Colonic mucosa (tissue), 4 donors: ENCODE measurements around the gene PRPSAP1. TPM values are rescaled to one million over a fixed set of nuclear protein-coding genes. Genes with fewer than 3 reads are reported as not detected.
A peak's percentile ranks its signal among the peaks of the same experiment; 100 is the strongest.
"Not testable (repeated sequence)": the region's sequence is repeated elsewhere in the genome, so short reads cannot be mapped to it uniquely, and the experiment has no call there.

Experiments
- DNase-seq: peaks from one replicate; pipeline ENCODE4 v3.0.0-alpha.2; 2020
- H3K27ac ChIP-seq: fragments of 200-600 bp; one replicate; pipeline ENCODE4 v1.8.0; 2021
- H3K27me3 ChIP-seq: fragments of 200-600 bp; one replicate; pipeline ENCODE4 v1.8.0; 2021
- H3K36me3 ChIP-seq: fragments of 200-600 bp; one replicate; pipeline ENCODE4 v1.8.0; 2021
- H3K4me1 ChIP-seq: fragments of 200-600 bp; one replicate; pipeline ENCODE4 v1.8.0; 2021; ENCODE audit warnings: mild to moderate bottlenecking
- H3K4me3 ChIP-seq: fragments of 200-600 bp; one replicate; pipeline ENCODE4 v1.8.0; 2021
- H3K9ac ChIP-seq, 2 donors: one replicate each; pipeline ENCODE4 v1.7.0; 2013; ENCODE audit warnings: control low read depth in 2 of 2, low read depth in 2 of 2, low read length in 2 of 2
- H3K9me3 ChIP-seq: fragments of 200-600 bp; one replicate; pipeline ENCODE4 v1.8.0; 2021
- intact Hi-C: fragments of 100-400 bp; cut with DNase I; formaldehyde crosslinking; loops from one replicate; pipeline ENCODE4 v1.14.1; 2022
- total RNA-seq, 2 donors: library from RNA; stranded (reverse); fragmentation: NEBNext Ultra II Directional in 1 of 2; extraction: Animal tissue kit (Norgen Biotek cat#: 25700) in 1 of 2; gene quantifications; one replicate each; pipeline ENCODE4 v1.2.1, GENCODE V29; 2021
- TF ChIP-seq, protein P1 (sequence below): fragments of 200-600 bp; IDR thresholded peaks from one replicate; pipeline ENCODE4 v1.8.0; 2022; ENCODE audit warnings: antibody characterized with exemption, mild to moderate bottlenecking
- donor health status: healthy.
- donor health status: DM: no; HTN: no; CAD: no.
- donor health status: DM: no; HTN: no; CAD: no.

Gene PRPSAP1
- total RNA-seq, 2 donors from 2014 or later, result 60.7 to 70.0 TPM

DNA sequence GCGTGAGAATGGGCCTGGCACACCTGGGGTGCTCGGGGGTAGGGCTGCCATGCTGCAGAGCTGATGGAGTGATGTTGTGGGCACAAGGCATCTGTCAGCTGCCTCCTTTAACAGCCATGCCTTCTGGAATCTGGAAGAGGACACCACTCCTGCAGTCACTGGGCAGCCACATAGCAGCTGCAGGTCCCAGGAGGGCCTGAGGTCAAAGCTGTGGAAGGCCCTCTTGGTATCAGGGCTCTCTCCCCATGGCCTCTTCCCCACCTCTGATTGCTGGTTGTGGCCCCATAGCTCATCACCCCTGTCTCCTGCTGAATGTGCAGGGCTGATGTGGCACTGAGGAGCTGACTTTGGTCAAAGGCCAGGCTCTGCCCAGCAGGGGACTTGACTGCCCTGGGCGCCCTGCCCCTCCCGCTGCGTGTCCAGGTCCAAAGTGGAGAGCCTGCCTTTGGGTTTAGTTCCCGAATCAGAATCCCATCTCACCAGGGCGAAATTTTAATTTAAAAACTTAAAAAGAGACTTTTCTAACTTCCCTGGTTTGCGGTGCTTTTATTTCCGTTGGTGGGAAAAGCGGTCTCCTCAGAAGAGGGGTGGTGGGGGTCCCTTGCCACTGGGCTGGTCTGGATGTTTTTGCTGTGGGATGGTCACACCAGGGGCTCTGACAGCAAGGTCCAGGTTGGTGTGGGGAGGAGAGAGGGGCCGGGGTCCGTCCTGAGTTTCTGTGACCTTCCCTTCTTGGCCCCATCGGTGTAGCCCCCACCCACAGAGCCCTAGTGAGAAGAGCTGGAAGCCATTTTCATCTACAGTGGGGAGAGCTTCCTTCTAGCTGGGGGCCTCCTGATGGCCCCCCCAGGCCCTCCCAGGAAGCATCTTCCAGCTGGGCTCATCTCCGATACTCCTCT is 82.7 kb downstream of the PRPSAP1 start:
- intact Hi-C loops, result loop anchor here (10.0 kb wide), 1 partner anchor 86 kb away; no protein-coding TSS in a partner anchor
- Histone ChIP-seq H3K36me3 (no peaks in the 10 kb centered on the region), H3K9ac (peak overlapping the region; percentile 88 to 89), H3K4me3 (peak overlapping the region; percentile 39), H3K4me1 (peaks cover 34% of the 10 kb centered on the region), H3K9me3 (no peaks in the 10 kb centered on the region), H3K27me3 (no peaks in the 10 kb centered on the region), H3K27ac (peak overlapping the region; percentile 60)
- TF ChIP-seq, protein P1, sequence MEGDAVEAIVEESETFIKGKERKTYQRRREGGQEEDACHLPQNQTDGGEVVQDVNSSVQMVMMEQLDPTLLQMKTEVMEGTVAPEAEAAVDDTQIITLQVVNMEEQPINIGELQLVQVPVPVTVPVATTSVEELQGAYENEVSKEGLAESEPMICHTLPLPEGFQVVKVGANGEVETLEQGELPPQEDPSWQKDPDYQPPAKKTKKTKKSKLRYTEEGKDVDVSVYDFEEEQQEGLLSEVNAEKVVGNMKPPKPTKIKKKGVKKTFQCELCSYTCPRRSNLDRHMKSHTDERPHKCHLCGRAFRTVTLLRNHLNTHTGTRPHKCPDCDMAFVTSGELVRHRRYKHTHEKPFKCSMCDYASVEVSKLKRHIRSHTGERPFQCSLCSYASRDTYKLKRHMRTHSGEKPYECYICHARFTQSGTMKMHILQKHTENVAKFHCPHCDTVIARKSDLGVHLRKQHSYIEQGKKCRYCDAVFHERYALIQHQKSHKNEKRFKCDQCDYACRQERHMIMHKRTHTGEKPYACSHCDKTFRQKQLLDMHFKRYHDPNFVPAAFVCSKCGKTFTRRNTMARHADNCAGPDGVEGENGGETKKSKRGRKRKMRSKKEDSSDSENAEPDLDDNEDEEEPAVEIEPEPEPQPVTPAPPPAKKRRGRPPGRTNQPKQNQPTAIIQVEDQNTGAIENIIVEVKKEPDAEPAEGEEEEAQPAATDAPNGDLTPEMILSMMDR, result no peak
- DNase-seq, result no peak

DNA sequence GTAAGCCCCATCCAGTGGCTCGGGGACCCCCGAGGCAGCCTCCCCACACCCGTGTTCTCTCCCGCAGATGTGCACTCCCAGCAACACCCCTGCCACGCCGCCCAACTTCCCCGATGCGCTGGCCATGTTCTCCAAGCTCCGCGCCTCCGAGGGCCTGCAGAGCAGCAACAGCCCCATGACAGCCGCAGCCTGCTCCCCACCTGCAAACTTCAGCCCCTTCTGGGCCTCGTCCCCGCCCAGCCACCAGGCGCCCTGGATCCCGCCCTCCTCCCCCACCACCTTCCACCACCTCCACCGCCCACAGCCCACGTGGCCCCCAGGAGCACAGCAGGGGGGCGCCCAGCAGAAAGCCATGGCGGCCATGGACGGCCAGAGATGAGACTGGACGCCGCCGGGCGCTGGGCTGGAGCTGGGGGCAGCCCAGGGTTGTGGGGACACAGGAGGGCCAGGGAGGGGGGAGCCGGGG is 83.6 kb downstream of the PRPSAP1 start:
- no peaks in the 10 kb centered on the region for H3K36me3 ChIP-seq
- DNase-seq, result no peak
- H3K9me3 ChIP-seq, result no peaks in the 10 kb centered on the region
- no peak overlapping the region for H3K27ac ChIP-seq
- TF ChIP-seq, protein P1, result no peak
- intact Hi-C loops, result loop anchor here (10.0 kb wide), 1 partner anchor 85 kb away; no protein-coding TSS in a partner anchor
- no peak overlapping the region for H3K9ac ChIP-seq
- no peak overlapping the region for H3K4me3 ChIP-seq
- H3K4me1 ChIP-seq, result peaks cover 34% of the 10 kb centered on the region
- H3K27me3 ChIP-seq, result no peaks in the 10 kb centered on the region

DNA sequence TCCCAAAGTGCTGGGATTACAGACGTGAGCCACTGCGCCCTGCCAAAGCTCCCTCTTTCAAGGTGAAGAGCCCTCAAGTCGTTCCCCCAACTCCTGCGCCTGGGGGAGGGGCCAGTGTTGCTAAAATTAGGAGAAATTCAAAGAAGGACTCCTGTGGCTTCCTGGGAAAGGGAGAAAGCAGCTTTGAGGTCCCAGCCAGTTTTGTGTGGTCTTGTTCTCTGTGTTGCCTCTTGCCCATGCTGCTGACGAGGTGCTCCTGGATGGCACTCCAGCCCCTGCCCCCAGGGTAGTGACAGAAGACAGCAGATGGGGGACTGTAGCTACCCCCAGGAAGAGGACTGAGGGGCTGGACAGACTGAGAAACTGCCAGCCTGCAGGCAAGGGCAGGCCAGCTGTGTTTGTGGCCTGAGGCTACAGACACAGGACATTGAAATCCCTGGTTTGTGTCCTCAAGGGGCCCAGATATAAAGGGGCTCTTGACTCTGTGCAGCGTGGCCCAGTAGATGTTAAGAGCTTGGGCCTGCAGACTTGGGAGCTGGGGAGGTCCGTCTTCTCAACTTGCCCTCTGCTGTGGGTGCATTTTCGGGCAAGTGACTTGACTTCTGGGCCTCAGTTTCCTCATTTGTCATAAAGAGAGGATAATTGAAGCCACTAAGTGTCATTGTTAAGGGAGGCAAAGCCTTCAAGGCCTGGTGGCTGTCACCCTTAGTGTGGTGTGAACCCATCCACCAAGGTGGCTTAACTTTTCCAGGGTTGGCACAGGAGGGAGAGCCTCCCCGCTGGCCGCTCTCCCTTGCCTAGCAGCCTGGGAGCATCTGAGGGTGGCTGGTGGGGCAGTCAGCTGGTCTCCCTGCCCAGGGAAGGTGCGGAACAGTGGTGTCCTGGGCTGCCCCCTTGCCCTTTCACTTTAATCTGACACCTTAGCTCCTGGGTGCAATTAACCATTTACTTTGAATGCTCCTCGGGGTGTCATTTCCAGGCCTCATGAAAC is 84.4 kb downstream of the PRPSAP1 start:
- Histone ChIP-seq H3K4me3 (no peak overlapping the region), H3K27me3 (no peaks in the 10 kb centered on the region), H3K27ac (peak overlapping the region; percentile 79), H3K9ac (peak overlapping the region in 1 of 2 donors; percentile 12), H3K4me1 (peaks cover 34% of the 10 kb centered on the region), H3K9me3 (no peaks in the 10 kb centered on the region), H3K36me3 (no peaks in the 10 kb centered on the region)
- no peak for DNase-seq
- TF ChIP-seq, protein P1, result no peak
- intact Hi-C loops, result no loop called here

DNA sequence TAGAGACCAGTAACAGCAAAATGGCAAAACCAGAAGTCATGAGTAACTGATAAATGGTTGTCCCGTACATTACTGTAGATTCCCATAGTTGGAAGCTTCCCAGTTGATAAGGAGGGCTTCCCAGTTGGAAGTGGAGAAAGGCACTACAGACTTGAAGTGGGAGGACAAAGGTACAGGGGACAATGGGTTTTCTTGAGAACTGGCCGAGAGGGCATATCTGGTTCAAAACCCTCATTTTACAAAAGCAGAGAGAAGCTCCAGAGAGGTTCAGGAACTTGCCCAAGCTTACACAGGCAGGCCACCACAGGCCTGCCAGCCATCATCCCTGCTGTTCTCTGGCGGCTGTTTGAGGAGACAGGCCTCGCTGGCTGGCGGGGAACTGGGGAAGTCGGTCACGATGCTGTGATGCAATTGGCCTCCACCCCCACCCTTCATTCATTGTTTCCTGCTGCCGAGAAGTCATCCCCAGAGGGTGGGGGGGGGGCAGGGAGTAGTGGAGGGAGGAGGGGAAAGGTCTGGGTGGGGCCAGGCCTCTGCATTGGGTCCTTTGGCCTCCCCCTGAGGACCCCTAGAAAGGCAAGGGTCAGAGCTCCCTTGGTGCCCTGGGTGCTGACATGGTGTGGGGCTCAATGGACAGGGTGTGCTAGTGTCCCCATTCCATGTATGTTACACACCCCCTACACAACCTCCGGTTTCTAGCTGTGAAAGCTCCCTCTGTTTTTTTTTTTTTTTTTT is 85.5 kb downstream of the PRPSAP1 start:
- TF ChIP-seq, protein P1, result no peak
- Histone ChIP-seq H3K4me1 (peaks cover 45% of the 10 kb centered on the region), H3K36me3 (no peaks in the 10 kb centered on the region), H3K27me3 (no peaks in the 10 kb centered on the region), H3K4me3 (no peak overlapping the region), H3K9ac (peak overlapping the region; percentile 57 to 58), H3K27ac (peak overlapping the region; percentile 79), H3K9me3 (no peaks in the 10 kb centered on the region)
- intact Hi-C loops, result no loop called here
- peak; percentile 77 for DNase-seq

DNA sequence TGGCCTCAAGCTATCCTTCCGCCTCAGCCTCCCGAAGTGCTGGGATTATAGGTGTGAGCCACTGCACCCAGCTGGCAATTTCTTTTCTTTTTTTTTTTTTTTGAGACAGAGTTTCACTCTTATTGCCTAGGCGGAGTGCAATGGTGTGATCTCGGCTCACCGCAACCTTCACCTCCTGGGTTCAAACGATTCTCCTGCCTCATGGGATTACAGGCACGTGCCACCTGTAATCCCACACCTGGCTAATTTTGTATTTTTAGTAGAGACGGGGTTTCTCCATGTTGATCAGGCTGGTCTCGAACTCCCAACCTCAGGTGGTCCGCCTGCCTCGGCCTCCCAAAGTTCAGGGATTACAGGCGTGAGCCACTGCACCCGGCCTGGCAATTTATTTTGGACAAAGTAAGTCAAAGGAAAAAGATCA is 86.1 kb downstream of the PRPSAP1 start:
- peak overlapping the region; percentile 57 to 58 for H3K9ac ChIP-seq
- intact Hi-C loops, H3K4me3 ChIP-seq, H3K36me3 ChIP-seq, H3K27me3 ChIP-seq, DNase-seq, H3K9me3 ChIP-seq: not testable (repeated sequence)
- H3K27ac ChIP-seq, result peak overlapping the region; percentile 79
- H3K4me1 ChIP-seq, result peaks cover 50% of the 10 kb centered on the region
